Right atrium auricular region (tissue), 2 donors: ENCODE measurements around the gene MAGI2. TPM values are rescaled to one million over a fixed set of nuclear protein-coding genes. Genes with fewer than 3 reads are reported as not detected.

Experiments used
- DNase-seq: peaks from one replicate; pipeline ENCODE4 v3.0.0-alpha.2; 2019; ENCODE audit warnings: low spot score
- H3K27ac ChIP-seq, 2 donors: fragments of 200-600 bp; sonication (generic); 1 replicate in 1 of 2; 2 replicates in 1 of 2; pipeline ENCODE4 v1.5.1; 2016 to 2019
- H3K27me3 ChIP-seq, 2 donors: fragments of 200-600 bp; sonication (generic); one replicate each; pipeline versions ENCODE4 v1.5.1 to v1.6.0; 2017 to 2019
- H3K36me3 ChIP-seq: fragments of 200-600 bp; sonication (generic); one replicate; pipeline ENCODE4 v1.5.1; 2016
- H3K4me1 ChIP-seq, 2 donors: fragments of 200-600 bp; sonication (generic); one replicate each; pipeline versions ENCODE4 v1.5.1 to v1.6.0; 2017 to 2019
- H3K4me3 ChIP-seq, 2 donors: fragments of 200-600 bp; sonication (generic); 1 replicate in 1 of 2; 2 replicates in 1 of 2; pipeline ENCODE4 v1.5.1; 2017 to 2019; ENCODE audit warnings: mild to moderate bottlenecking in 1 of 2, moderate library complexity in 1 of 2
- H3K9me3 ChIP-seq, 2 donors: fragments of 200-600 bp; sonication (generic); one replicate each; pipeline ENCODE4 v1.5.1; 2019
- total RNA-seq, 2 donors: library from RNA; depleted of rRNA; stranded (reverse); fragments of >200 nt; gene quantifications; one replicate each; pipeline ENCODE4 v1.1.0, GENCODE V29; 2016
- TF ChIP-seq, protein P1 (sequence below), 2 donors: fragments of 200-600 bp; sonication (generic); IDR thresholded peaks; one replicate each; pipeline ENCODE4 v1.5.1; 2019; ENCODE audit warnings: antibody characterized with exemption in 2 of 2

The MAGI2 gene
- total RNA-seq, 2 donors from 2014 or later = 5.9 to 6.0 TPM

DNA sequence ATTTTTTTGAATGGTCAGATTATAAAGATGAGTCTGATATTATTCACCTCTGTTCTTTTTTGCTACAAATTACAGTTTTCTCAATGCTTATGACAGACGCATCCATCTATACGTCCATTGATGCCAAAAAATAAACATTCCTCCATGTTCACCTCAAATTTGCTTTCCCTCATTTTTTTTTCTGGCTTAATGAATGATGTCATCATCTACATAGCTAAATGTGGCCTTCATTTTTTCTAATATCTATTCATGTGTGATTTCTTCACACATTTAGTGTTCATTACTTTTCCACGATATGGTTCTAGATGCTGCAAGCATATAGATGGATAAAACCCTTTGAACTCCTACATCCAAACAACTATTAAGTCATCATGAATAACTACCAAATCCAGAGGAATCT lies 163.1 kb downstream of the MAGI2 start:
- H3K4me3 ChIP-seq = no peak overlapping the region
- no peaks in the 10 kb centered on the region for H3K4me1 ChIP-seq
- H3K9me3 ChIP-seq = no peaks in the 10 kb centered on the region
- no peak for DNase-seq
- no peak overlapping the region for H3K27ac ChIP-seq
- no peaks in the 10 kb centered on the region for H3K27me3 ChIP-seq
- no peaks in the 10 kb centered on the region for H3K36me3 ChIP-seq
- TF ChIP-seq, protein P1, sequence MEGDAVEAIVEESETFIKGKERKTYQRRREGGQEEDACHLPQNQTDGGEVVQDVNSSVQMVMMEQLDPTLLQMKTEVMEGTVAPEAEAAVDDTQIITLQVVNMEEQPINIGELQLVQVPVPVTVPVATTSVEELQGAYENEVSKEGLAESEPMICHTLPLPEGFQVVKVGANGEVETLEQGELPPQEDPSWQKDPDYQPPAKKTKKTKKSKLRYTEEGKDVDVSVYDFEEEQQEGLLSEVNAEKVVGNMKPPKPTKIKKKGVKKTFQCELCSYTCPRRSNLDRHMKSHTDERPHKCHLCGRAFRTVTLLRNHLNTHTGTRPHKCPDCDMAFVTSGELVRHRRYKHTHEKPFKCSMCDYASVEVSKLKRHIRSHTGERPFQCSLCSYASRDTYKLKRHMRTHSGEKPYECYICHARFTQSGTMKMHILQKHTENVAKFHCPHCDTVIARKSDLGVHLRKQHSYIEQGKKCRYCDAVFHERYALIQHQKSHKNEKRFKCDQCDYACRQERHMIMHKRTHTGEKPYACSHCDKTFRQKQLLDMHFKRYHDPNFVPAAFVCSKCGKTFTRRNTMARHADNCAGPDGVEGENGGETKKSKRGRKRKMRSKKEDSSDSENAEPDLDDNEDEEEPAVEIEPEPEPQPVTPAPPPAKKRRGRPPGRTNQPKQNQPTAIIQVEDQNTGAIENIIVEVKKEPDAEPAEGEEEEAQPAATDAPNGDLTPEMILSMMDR (IDR thresholded peaks at IDR 0.05) = no peak

DNA sequence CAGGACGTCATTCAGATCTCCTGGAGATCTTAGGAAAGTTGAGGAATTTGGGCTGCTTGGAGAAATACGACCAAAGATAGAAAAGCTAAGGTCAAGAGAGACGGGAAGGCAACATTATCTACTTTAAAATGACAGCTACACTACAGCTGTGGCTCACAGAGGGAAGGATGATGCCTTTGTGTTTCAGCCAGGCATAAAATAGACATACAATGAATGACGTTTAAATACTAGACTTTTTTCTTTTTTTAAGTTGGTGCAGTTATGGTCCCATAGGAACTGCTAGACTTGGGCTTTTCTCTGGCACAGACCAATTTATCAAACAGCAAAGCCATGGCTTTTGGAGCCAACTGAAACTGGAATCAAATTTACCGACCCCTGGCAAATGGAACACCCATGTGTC lies 164.8 kb downstream of the MAGI2 start:
- H3K9me3 ChIP-seq = no peaks in the 10 kb centered on the region
- H3K36me3 ChIP-seq = no peaks in the 10 kb centered on the region
- no peaks in the 10 kb centered on the region for H3K4me1 ChIP-seq
- no peaks in the 10 kb centered on the region for H3K27me3 ChIP-seq
- TF ChIP-seq, protein P1 (IDR thresholded peaks at IDR 0.05) = no peak
- no peak for DNase-seq
- no peak overlapping the region for H3K27ac ChIP-seq
- H3K4me3 ChIP-seq = no peak overlapping the region

DNA sequence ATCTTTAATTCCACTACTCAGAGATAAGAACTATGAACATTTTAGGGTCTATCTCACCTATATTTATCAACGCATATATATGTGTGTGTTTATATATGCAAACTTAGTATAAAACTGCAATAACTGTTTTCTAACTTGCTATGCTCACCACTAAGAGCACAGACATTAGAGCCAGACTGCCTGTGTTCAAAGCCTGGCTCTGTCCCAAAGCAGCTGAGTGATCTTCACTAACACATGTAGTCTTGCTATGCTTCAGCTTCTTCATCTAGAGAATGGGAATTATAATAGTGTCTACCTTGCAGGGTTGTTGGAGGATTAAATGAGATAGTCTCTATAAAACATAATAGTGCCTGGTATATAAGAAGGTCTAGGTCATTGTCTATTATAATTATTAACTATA lies 165.5 kb downstream of the MAGI2 start:
- H3K36me3 ChIP-seq = no peaks in the 10 kb centered on the region
- TF ChIP-seq, protein P1 (IDR thresholded peaks at IDR 0.05) = no peak
- H3K9me3 ChIP-seq = no peaks in the 10 kb centered on the region
- no peaks in the 10 kb centered on the region for H3K27me3 ChIP-seq
- no peak overlapping the region for H3K4me3 ChIP-seq
- H3K27ac ChIP-seq = no peak overlapping the region
- no peak for DNase-seq
- no peaks in the 10 kb centered on the region for H3K4me1 ChIP-seq

DNA sequence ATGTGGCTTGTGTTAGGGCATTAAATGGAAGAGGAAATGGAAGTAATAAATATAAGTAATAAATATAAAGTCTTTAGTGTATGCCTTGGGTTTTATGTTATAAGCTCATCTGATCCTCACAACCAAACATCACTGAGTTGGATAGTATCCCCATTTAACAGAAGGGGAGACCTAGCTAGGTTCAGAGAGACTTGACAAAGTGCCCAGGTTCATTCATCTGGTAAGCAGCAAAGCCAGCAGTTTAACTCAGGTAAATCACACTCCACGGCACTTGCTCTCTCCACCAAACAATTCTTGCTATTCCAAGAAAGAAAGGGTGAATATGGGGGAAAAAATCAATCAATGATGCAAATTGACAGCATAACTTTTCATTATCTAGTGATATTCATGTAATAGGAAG lies 167.3 kb downstream of the MAGI2 start:
- TF ChIP-seq, protein P1 (IDR thresholded peaks at IDR 0.05) = no peak
- H3K36me3 ChIP-seq = no peaks in the 10 kb centered on the region
- peaks cover 0 to 7% of the 10 kb centered on the region in 2 donors for H3K4me1 ChIP-seq

DNA sequence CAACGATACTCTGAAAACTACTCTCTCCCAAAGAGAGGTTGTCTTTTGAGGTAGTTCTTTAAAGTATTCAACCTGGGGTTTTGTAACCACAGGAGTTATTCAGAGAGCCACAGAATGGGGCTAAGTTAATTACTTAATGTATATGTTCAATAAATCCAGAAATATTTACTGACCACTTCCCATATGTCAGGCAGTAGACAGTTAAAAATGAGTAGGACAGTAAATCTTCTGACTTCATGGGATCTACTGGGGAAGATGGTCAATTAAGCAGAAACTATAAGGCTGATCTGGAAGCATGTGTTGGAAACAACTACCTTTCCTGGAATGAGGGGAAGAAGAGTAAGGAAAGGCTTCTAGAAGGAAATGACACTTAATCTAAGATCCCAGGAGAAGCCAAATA lies 167.7 kb downstream of the MAGI2 start:
- DNase-seq = no peak
- TF ChIP-seq, protein P1 (IDR thresholded peaks at IDR 0.05) = no peak

More for the DNA sequence above, 167.3 kb downstream of the MAGI2 start:
- no peak overlapping the region for H3K4me3 ChIP-seq
- no peak for DNase-seq
- no peaks in the 10 kb centered on the region for H3K9me3 ChIP-seq
- H3K27ac ChIP-seq = no peak overlapping the region
- no peaks in the 10 kb centered on the region for H3K27me3 ChIP-seq

DNA sequence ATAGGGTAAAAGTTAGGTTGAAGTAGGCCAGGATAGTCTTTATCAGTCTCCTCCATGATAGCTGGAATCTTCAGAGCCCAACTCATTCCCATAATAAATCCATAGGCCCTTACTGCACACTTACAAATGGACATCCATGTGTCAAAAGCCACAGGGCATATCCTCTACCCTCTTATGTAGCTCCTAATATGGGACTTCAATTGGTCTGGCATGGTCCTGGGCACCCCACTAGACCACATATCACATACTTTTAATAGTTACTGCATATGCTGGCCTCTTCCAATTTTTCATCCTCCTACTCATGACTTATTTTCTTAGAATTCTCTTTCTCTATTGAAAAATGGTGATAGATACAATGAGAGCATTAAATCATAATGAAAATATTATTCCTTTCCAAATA lies 169.3 kb downstream of the MAGI2 start:
- DNase-seq = no peak
- Histone ChIP-seq H3K36me3 (no peaks in the 10 kb centered on the region), H3K27ac (no peak overlapping the region), H3K4me3 (no peak overlapping the region), H3K27me3 (no peaks in the 10 kb centered on the region), H3K9me3 (no peaks in the 10 kb centered on the region), H3K4me1 (peaks cover 0 to 10% of the 10 kb centered on the region in 2 donors)
- TF ChIP-seq, protein P1 (IDR thresholded peaks at IDR 0.05) = no peak

More for the DNA sequence above, 167.7 kb downstream of the MAGI2 start:
- Histone ChIP-seq H3K27me3 (no peaks in the 10 kb centered on the region), H3K36me3 (no peaks in the 10 kb centered on the region), H3K27ac (no peak overlapping the region), H3K9me3 (no peaks in the 10 kb centered on the region), H3K4me3 (no peak overlapping the region), H3K4me1 (peaks cover 0 to 10% of the 10 kb centered on the region in 2 donors)
